AG20443 (cell line): ENCODE results near the gene ANKRD34A.

Experiments
- DNase-seq: peaks from one replicate; pipeline ENCODE4 v3.0.0; 2012; ENCODE audit warnings: low spot score, mixed read lengths

The ANKRD34A gene

DNA sequence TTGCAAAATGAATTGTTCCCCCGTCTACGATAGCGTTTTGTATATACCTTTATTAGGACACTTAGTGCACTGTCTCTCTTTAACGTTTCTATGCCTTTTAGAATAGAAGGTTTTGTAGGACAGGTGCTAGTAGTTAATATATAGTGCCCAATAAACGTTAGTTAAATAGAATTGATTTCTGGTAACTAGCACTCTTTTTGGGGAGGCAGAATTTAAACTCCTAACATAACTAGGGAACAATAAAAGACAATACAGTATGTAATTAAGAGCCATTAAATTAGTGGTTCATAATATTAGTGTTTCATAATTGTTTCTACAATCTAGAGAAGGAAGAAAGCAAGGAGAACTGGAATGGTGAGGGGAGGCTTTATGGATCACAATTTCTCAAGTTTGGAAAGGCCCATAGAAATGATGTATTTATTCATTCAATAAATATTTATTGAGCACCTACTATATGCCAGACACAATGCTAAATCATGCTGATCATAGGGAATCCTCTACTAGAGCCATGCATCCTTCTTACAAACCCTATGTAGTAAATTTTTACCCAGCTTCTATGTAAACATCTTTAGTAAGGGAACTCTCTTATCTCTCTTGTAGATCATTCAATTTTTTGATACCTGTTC, 857 bp upstream of the ANKRD34A start:
- DNase-seq, result no peak

DNA sequence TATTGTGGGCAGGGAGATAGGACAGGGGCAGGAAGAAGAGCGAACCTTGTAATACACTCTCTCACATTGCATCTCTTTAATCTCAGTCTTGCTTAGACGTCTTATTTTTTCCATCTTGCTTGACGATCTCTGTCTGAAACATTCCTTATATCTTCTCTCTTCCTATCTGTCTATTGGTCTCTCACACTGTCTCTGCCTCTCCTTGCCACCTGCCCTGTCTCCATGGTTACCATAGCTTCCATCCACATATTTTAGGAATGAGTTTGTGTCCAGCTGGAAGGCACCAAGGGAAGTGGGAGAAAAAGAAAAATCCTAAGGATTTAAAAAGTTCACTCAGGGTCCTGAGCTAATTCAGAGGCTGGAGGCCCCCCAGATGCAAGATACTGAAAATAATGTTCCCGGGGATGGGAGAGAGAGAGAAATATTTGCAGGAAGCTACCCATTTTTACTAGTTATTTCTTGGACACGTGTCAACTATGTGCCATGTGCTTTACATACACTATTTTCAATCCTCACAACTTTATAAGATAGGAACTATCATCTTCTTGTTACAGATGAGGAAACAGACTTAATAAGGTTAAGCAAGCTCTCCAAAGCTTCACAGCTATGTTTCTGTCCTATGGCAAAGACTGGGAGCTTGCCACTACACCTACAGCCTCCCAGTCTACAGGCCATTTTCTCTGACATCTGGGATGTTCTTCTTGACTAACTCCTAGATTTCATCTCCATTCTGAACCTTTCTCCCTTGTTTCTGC, 933 bp downstream of the ANKRD34A start:
- no peak for DNase-seq

DNA sequence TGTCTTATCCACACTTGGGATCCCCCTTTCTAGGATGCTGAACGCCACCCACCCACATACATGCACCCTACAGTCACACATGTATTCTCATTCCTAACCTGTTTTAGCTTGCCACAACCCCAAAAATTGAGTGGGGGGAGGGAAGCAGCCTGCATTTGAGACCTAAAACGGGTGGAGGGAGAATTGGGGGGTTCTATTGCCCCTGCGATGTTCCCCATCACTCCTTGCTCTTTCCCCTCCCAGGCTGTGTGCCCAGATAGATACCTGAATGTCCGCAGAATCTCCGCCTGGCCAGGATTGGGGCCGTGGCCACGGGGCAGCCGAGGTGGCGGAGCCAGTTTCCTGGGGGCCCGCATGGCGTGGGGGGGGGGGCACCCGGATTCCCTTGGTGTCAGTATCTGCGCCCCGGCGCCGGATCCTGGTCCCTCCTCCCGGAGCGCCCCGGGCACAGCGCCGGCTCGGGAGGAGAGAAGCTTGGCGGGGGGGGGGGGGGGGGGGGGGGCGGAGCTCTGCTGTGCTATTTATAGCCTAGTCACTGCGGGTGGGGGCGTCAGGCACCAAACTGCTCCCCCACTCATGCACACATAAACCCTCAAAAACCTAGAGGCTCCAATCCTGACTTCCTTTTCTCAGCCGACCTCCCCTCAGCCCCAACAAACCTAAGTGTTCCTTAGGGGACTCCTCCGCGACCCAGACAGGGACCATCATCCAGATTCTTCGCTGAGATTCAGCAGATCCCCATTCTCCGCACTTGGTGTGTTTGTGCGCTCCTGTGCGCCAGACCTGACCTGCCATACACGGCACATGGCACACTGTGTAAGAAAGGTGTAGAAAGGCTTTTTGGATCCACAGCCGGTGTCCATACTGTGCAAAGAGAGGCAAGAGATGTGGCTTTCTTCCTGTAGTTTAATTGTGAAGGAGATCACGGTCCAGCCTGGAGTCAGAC, 1.9 kb downstream of the ANKRD34A start:
- peak; percentile 81 for DNase-seq

DNA sequence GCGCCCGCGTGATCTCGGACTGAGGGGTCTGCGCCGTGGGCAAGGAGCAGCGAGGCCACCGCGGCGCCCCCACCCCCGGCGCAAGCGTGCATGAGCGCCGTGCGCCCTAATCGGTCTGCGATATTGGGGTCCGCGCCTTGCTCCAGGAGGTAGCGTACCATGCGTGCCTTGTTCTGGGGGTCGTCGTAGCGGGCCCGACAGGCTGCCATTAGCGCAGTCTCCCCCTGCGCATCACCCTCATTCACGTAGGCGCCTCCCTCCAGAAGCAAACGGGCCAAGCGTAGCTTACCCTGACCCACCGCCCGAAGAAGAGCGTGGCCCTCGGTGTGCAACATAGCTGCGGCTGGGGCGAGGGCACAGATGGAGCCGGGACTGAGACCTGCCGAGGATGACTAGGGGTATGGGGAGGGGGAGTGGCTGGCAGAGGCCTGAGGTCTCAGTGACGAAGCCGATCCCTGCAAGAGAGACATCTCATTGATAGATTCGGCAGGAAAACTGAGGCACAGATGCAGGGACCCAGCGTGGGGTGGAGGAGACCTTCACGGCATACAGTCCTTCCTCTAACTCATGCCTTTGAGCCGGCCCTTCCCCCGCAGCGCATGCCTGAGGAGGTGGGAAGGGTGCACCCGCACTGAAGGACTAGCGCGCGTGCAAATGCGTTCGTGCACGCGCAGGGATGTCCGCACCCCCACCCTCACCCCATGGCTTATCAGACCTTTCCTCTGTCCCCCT, 2.8 kb downstream of the ANKRD34A start:
- DNase-seq, result peak; percentile 36

DNA sequence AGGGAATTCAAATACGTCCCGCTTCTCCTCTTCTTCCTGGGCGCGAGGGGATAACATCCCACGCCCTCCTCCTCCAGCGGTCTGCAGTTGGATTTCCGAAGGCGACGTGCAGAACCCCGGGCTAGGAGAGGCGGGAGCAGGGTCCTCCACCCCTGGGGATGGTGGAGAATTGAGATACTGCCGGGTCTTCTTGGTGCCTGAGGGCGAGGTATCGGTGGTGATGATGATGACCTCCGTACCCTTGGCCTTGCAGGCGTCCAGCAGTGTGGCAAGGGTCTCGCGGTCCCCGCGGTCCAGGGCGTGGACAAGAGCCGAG, 3.3 kb downstream of the ANKRD34A start:
- DNase-seq, result no peak

DNA sequence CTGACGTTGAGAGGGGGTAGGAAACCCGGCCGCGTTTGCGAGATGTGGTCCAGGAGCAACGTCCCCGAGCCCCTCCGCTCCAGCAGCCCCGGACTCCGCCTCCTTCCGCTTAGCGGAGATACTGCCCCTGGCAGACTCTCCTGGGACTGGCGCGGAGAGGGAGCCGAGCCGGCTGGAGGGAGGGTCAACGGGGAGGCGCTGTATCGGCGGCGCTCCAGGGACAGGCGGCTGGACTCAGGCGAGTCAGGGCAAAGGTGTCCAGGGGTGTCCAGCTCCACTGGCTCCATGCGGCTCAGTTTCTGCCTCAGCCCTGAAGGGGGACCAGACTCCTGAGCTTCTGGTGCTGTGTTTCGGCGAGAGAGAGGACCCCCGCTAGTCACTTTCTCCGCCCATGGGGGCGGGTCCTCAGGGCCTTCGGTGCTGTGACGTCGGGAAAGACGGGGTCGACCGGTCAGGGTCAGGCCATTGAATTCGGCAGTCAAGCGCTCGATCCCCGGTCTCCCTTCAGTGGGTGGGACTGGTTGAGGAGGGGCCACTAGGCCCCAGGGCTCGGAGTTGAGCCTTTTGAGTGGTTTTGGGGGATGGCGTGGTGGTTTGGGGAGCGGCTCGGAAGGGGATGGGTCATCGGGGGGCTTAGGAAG, 3.8 kb downstream of the ANKRD34A start:
- peak; percentile 62 for DNase-seq

DNA sequence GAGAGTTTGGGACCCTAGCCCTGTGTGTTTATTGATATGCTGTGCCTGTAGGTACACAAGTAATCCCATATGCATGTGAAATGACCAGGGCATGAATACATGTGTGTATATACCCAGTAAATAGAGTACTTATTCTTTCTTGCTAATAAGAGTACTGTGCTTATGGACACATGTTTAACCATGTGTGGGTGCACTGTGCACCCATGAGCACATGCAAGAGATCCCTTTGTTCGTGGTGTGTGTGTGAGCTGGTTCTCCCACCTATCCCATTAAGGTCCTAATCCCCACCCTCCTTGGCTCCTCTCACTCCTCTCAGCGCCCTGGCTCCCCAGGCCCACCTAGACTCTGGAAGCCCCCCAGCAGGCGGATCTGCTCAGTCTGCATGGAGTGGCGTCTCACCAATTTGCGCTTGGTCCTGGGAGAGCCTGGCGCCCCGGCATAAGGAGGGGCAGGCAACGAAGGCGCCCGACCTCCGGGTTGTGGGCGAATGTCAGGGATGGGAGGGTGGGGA, 4.4 kb downstream of the ANKRD34A start:
- no peak for DNase-seq

DNA sequence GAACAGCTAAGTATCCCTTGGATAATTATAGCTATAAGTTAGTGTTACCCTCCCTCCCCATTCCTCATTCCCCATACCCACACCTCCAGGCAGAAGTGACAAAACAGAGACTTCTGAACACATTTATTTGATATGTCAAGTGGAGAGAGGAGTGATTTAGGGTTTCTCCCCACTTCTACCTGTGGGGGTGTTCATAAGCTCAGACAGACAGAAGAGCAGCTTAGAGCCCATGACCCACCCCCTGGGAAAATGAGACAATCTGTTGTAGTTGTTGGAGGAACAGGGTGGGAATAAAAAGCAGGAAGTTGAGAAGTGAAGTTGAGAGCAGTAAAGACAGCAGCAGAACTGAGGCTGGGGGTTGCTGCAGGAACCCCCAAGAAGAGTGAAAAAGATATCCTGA, 5.0 kb downstream of the ANKRD34A start:
- no peak for DNase-seq

DNA sequence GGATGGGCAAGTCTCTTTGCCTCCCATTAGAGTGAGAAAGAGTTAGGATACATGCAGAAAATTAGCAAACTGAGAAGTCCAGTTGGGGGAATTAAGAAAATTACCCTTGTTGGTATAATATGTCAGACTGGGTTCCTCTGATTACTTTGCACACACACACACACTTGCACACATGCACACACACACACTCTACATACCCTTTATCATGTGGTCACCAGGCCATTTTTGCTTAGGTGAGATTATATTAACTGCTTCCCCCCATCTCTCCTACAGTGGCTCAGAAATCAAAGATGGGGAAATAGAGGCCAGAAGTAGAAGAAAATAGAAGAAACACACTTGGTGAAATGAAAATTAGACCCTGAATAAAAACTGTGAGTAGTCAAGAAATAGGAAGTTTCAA, 5.6 kb downstream of the ANKRD34A start:
- no peak for DNase-seq

DNA sequence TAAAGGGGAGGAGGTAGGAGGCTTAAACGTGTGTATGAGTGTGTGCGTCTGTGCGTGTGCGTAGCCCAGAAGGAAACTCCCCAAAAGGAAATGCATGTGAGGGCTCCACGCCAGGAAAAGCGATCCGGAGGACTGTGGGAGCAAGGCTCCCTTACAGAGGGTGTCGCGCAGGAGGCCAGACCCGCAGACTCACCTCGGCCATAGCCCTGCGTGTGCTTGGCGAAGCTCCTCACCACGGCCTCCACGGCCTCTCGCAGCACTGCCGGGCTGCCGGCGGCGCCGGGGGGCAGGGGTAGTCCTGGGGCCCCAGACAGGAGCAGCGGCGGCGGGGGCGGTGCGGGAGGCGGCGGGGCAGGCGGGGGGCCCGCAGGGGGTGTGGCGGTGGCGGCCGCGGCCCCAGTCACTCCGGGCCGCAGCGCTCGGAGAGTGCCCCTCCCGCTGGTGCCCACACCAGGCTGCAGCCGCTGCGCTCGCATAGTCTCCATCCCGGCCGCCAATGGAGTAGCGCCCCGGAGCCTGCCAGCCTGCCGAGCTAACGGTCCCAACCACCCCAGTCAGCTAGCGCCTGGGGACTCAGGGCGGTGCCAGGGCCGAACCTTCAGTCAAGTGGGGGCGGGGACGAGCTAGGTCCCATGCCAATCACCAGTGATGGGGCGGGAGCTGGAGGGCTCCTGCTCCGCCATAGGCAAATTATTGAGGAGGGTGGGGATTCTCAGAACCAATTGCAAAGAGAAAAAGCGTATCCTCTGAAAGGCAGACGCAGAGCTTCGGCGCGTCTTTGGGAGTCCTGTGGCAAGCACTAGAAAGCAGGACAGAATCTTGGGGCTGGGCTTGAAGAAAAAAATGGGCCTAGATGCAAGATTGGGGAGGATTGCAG, 6.7 kb downstream of the ANKRD34A start, which contains the start of gene LIX1L:
TSS of gene LIX1L (minus strand) at position 575 of the 877 bp plus-strand sequence. CDS start at position 485, 90 bp downstream.
- peak; percentile 95 for DNase-seq

DNA sequence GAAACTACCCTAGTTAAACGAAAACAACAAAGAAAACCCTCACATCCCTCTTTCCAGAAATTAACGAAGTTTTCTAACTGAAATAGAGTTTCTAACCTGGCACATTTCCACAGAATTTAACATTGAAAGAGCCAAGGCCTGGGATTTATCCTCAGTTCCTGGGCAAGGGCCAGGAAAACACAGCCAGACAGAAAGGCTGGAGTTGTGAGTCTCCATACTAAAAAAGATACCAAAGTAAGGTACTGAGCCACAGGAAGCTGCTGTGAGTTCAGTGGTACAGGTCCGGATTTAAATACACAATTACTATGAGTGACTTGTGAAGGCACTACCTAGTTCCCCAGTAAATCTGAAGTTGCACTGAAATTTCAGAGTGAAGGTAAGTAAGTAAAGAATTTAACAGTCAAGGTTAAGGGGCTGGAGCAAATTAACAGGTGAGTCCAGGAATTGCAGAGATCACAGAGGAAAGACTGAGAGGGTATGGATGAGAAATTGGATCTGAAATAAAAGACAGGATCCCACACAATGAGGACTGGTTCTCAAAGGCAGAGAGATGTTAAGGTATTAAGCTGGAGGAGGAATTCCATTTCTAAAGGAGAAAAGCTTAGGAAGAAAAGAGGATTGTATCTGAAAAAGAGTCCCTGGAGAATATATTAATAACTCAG, 7.5 kb downstream of the ANKRD34A start:
- DNase-seq, result no peak

DNA sequence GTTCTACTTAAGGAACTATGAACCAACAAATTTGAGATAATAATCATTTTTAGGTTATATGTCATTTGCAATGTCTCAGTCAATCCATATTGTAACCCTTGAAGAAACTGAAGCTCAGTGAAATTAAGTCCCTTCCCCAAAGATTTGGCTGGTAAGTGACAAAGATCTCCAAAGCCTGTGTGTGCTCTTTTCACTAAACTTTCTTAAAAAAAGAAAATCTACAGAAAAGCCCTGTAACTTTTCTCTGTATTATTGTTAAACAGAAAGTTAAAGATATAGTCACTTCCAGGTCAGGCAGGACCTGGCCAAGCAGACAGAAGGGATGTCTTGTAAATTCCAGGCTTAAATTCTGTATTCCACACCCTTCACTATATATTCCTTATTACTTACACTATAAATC, 8.0 kb downstream of the ANKRD34A start:
- DNase-seq, result no peak

DNA sequence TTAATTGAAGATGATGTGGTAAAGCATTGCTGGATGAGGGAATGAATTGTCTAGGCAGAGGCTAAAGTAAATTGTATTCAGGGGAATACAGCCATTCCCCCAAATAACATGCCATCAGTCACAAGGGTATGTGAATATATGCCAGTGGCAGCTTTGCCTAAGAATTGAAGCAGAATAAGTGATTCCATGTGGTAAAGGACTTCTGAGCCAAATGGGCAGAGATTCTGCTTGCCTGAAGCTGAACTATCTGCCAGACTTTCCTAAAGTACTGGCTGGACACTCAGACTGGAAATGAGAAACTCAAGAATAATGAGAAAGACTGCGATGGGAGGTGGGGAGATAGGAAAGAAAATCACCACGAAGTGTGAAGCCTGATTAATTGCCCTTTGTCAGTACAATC, 8.9 kb downstream of the ANKRD34A start:
- DNase-seq, result peak; percentile 34

DNA sequence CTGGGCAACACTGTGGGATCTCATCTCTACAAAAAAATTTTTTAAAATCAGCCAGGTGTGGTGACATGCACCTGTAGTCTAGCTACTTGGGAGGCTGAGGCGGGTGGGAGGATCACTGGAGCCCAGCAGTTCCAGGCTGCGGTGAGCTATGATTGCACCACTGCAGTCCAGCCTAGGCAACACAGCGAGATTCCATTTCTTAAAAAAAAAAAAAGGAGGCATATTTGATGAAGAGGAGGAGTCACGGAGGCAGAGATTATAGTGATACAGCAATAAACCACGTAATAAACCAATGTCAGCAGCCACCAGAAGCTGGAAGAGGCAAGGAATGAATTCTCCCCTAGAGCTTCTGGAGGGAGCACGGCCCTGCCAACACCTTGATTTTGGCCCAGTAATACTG, 10.5 kb downstream of the ANKRD34A start:
- DNase-seq, result no peak

DNA sequence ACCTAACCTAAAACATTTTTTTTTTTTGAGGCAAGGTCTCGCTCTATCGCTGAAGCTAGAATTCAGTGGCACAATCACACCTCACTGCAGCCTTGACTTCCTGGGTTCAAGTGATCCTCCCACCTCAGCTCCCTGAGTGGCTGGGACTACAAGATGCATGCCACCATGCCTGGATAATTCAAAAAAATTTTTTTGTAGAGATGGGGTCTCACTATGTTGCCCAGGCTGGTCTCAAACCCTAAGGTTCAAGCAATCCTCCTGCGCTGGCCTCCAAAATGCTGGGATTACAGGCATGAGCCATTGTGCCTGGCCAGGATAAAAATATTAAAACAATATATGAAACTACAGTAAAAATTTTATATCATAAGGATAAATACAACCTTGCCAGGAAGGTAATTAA, 11.5 kb downstream of the ANKRD34A start:
- DNase-seq, result no peak

DNA sequence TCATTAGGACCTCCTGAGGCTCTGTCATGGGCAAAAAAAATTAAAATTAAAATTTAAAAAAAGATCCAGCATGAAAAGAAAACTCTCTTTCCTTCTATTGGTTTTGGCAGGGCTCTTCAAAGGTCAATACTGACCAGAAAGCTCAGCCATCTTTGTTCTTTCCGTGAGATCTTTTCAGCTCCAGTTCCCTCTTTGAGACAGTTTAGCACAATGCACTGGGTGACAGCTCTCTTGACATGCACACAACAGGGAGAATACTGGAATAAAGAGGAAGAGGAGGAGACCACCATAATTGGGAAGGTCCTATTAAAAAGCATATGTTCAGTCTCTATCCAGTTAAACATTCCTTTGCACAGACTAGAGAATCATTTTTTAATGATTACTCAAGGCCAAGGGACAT, 12.8 kb downstream of the ANKRD34A start:
- DNase-seq, result no peak

DNA sequence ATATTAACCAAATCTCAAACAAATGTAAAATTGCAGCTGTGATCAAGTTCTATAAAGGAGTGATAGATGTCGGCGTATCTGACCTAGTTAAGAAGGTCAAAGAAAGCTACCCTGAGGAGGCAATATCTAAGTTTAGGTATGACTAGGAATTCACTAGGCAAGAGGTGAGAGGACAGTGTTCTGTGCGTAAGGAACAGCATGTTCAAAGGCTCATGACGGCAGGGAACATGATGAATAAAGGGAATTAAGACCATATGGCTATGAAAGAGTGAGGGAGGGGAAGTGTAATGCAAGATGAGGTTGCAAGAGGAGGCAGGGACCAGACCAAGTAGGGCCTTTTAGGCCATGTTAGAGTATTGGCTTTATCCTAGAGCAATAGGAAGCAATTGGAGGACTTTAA, 15.2 kb downstream of the ANKRD34A start:
- DNase-seq, result no peak

DNA sequence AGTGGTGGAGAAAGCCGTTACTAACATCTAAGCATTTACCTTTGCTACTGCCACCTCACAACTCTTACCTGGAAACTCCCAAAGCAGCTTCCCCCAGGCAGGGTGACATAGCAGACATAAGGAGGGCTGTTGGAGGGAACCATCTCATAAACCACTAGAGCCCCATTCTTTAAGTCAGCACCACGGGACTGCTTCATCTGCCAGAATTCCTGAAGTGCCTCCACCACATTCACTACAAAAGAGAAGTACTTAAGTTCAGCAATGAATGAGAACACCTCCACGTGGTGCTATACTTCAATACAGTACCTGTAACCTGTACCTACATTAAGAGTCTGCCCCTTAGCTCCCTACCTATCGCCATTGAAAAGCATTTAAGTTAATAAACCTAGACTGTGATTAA, 16.8 kb downstream of the ANKRD34A start:
- DNase-seq, result no peak

DNA sequence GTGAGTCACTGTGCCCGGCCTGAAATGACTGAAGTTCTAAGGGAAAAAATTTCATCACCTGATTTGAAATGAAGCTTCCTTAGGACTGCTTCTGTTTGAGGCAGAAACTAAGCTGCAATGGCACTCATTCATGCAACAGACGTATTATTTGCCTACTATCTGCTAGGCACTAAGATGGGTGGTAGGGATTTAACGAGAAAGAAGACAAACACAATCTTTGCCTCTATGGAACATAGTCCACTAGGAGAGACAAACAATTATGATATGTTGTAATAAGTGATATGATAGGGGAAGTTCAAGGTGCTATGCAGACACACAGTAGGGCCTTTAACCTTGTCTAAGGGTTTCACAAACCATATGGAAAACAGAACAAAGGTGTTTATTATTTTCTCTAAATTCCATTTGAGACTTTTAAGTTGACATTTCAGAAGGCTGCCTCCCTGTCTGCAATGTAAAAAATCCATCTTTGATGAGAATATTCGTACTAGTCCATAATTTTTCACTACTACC, 17.8 kb downstream of the ANKRD34A start:
- no peak for DNase-seq

DNA sequence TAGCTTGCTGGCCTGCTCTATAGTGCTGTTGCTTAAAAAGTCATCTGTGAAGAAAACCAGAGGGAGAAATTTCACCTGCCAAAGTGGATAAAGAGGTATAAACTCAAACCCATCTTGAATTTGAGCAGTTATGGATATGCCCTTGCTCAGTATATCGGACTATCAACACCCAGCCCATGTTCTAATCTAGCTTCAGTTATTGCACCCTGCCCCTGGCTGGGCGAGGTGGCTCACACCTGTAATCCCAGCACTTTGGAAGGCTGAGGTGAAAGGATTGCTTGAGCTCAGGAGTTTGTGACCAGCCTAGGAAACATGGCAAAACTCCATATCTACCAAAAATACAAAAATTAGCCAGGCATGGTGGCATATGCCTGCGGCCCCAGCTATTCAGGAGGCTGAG, 19.8 kb downstream of the ANKRD34A start:
- DNase-seq, result no peak
